Lung (tissue), 12 donors: ENCODE data around the gene PKIB. TPM values are rescaled to one million over a fixed set of nuclear protein-coding genes. Genes with fewer than 3 reads are reported as not detected.

Source experiments
- ATAC-seq: fragments of 200-7000 bp; cut with Tn5 transposase; one replicate; pipeline ENCODE4 v1.9.1; 2020; ENCODE audit warnings: moderate number of reproducible peaks; ENCODE audit not compliant: insufficient read depth, low FRiP score
- DNase-seq, 3 donors: peaks; one replicate each; pipeline ENCODE4 v3.0.0-alpha.2; 2013 to 2017
- H3K27ac ChIP-seq, 2 donors: one replicate each; pipeline ENCODE4 v1.5.1; 2013; ENCODE audit warnings: mild to moderate bottlenecking in 2 of 2, moderate library complexity in 2 of 2, control low read depth in 1 of 2, inconsistent platforms in 1 of 2, low read depth in 1 of 2, low read length in 1 of 2
- H3K27me3 ChIP-seq, 3 donors: one replicate each; pipeline ENCODE4 v1.5.1; 2013; ENCODE audit warnings: low read length in 2 of 3; ENCODE audit not compliant: control insufficient read depth in 3 of 3, insufficient read depth in 3 of 3
- H3K36me3 ChIP-seq, 4 donors: one replicate each; pipeline ENCODE4 v1.5.1; 2013; ENCODE audit warnings: low read length in 4 of 4, mild to moderate bottlenecking in 1 of 4, moderate library complexity in 1 of 4; ENCODE audit not compliant: control insufficient read depth in 4 of 4, insufficient read depth in 4 of 4
- H3K4me1 ChIP-seq, 5 donors: one replicate each; pipeline ENCODE4 v1.5.1; 2013; ENCODE audit warnings: low read length in 5 of 5, mild to moderate bottlenecking in 2 of 5, moderate library complexity in 1 of 5; ENCODE audit not compliant: control insufficient read depth in 5 of 5, insufficient read depth in 5 of 5
- H3K4me3 ChIP-seq: one replicate; pipeline ENCODE4 v1.5.1; 2013; ENCODE audit warnings: mild to moderate bottlenecking, control low read depth, moderate library complexity
- H3K9ac ChIP-seq, 2 donors: one replicate each; pipeline ENCODE4 v1.5.1; 2013; ENCODE audit warnings: low read length in 2 of 2, control low read depth in 1 of 2; ENCODE audit not compliant: insufficient read depth in 1 of 2
- H3K9me3 ChIP-seq, 4 donors: one replicate each; pipeline ENCODE4 v1.5.1; 2013; ENCODE audit warnings: low read length in 3 of 4, mild to moderate bottlenecking in 1 of 4, moderate library complexity in 1 of 4; ENCODE audit not compliant: control insufficient read depth in 4 of 4, insufficient read depth in 3 of 4
- WGBS, 2 donors: extraction: QIAGEN DNeasy Blood & Tissue Kit; methylation state at CpG; one replicate each; pipeline ENCODE4 v1.1.7; 2013; 5-methylcytosine and 5-hydroxymethylcytosine counted together
- polyA plus RNA-seq, 2 donors: library from polyadenylated mRNA; stranded (reverse); fragments of 200-250 nt; gene quantifications; one replicate each; pipeline ENCODE4 v1.2.1, GENCODE V29; 2013
- total RNA-seq, 2 donors: library from RNA; depleted of rRNA in 1 of 2; stranded (reverse); fragments of >200 nt in 1 of 2; gene quantifications; one replicate each; pipeline ENCODE4 v1.2.1, GENCODE V29; 2014 to 2021
- TF ChIP-seq, protein P1 (sequence below): IDR thresholded peaks from 2 replicates; pipeline ENCODE4 v1.5.1; 2012; ENCODE audit warnings: mild to moderate bottlenecking; ENCODE audit errors: control extremely low read depth, extremely low read depth
- donor health status: control.
- donor health status: control.
- donor health status: Bipolar disorder and iron deficiency.
- donor health status: healthy.
- donor health status: DM: yes; HTN: yes; CAD: no.

The PKIB gene
- total and polyA plus RNA-seq, 4 donors, result 3.0 to 7.4 (median 4.9) TPM

- no peaks in the 10 kb centered on the region for H3K9me3 ChIP-seq
- no peak overlapping the region for H3K27ac ChIP-seq
- no peak overlapping the region for H3K9ac ChIP-seq
- no peak overlapping the region for H3K4me3 ChIP-seq
- no peaks in the 10 kb centered on the region for H3K27me3 ChIP-seq
- H3K4me1 ChIP-seq, result no peaks in the 10 kb centered on the region
- WGBS, 2 donors, result 32 to 49% methylated on average over 3 of the region's 3 CpGs
- TF ChIP-seq, protein P1, sequence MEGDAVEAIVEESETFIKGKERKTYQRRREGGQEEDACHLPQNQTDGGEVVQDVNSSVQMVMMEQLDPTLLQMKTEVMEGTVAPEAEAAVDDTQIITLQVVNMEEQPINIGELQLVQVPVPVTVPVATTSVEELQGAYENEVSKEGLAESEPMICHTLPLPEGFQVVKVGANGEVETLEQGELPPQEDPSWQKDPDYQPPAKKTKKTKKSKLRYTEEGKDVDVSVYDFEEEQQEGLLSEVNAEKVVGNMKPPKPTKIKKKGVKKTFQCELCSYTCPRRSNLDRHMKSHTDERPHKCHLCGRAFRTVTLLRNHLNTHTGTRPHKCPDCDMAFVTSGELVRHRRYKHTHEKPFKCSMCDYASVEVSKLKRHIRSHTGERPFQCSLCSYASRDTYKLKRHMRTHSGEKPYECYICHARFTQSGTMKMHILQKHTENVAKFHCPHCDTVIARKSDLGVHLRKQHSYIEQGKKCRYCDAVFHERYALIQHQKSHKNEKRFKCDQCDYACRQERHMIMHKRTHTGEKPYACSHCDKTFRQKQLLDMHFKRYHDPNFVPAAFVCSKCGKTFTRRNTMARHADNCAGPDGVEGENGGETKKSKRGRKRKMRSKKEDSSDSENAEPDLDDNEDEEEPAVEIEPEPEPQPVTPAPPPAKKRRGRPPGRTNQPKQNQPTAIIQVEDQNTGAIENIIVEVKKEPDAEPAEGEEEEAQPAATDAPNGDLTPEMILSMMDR, result no peak
- ATAC-seq, result no peak
- DNase-seq, result no peak
- no peaks in the 10 kb centered on the region for H3K36me3 ChIP-seq
Observed at GRCh38 chr6:122712093-122712447, 101.9 kb downstream of the PKIB start.

DNA sequence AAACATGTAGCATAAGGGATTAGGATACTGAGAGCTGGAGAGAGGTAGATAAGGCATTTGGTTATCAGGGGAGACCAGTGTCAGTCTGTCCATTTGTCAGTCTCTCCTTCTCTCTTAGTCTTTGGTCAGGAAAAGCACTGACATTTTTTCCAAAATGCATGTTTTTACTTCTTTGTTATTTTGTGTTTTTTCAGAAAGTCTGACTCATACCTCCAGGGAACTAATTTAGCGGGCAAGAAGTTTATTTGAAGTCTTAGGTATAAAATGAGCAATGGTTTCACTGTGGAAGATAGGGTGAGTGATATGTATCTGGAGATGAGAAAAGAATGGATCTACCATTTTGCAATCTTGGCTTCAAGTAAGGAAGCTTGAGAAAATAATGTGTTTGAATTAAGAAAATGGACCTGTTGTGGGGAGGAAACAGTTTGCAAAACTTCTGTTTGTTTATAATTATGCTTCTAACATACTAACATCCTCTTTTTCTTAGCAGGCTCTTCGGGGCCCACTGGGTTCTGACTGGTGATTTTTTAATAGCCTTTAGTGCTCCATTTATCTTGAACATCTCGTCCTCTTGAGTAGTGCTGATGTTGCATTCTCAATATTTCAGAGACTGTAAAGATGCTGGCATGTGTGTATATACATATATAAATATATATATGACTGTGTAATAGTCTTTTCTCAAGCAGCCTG, 102.4 kb downstream of the PKIB start:
- WGBS, 2 donors, result 50 to 54% methylated on average over 3 of the region's 3 CpGs
- TF ChIP-seq, protein P1, result no peak
- H3K9me3 ChIP-seq, result no peaks in the 10 kb centered on the region
- H3K4me3 ChIP-seq, result no peak overlapping the region
- no peak overlapping the region for H3K27ac ChIP-seq
- ATAC-seq (no peak), DNase-seq (no peak)
- H3K4me1 ChIP-seq, result no peaks in the 10 kb centered on the region
- H3K36me3 ChIP-seq, result no peaks in the 10 kb centered on the region
- H3K27me3 ChIP-seq, result no peaks in the 10 kb centered on the region
- H3K9ac ChIP-seq, result no peak overlapping the region

DNA sequence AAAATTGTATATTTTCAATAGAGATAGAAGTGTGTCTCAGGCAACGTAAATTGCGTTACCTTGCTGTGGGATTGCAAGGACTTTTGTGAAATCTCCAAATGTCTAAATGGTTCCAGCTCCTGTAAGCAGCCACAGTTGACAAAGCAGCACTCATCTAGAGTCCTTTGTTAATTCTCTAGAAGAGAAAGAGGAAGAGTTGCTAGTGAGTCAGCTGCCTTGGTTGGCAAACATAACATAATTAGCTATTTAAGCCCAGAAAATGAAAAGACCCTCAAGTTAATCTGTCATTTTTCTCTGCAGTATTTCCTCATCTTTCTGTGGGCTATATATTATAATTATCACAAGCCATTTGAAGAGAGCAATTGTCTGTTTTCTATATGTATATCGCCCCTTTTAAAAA, 102.9 kb downstream of the PKIB start:
- Histone ChIP-seq H3K27me3 (no peaks in the 10 kb centered on the region), H3K9me3 (no peaks in the 10 kb centered on the region), H3K9ac (no peak overlapping the region), H3K27ac (no peak overlapping the region), H3K4me3 (no peak overlapping the region), H3K36me3 (no peaks in the 10 kb centered on the region), H3K4me1 (no peaks in the 10 kb centered on the region)
- DNase-seq (no peak), ATAC-seq (no peak)
- TF ChIP-seq, protein P1, result no peak
- 55 to 77% methylated on average over 3 of the region's 3 CpGs for WGBS, 2 donors

DNA sequence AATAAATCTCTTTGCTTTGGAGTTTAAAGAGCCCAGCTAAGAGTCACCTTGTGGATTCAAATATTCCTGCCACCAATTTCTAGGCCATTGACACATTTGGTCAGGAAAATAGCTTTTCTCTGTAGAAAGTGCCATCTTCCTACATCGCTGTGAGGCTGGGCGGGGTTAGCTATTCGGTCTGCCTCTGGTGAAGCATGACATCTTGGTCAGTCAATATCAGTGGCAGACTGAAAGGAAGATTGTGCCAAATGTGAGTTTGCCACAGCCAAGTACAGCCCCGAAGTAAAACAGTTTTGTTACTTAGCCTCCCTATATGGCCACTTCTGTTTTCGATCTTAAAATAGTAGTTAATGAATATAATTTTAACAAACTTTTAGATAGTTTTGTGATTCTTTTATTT, 103.9 kb downstream of the PKIB start:
- H3K9ac ChIP-seq, result no peak overlapping the region
- no peaks in the 10 kb centered on the region for H3K9me3 ChIP-seq
- H3K27ac ChIP-seq, result no peak overlapping the region
- TF ChIP-seq, protein P1, result no peak
- no peak overlapping the region for H3K4me3 ChIP-seq
- no peaks in the 10 kb centered on the region for H3K27me3 ChIP-seq
- no peak for DNase-seq
- 89 to 91% methylated on average over 5 of the region's 5 CpGs for WGBS, 2 donors
- no peak for ATAC-seq
- no peaks in the 10 kb centered on the region for H3K36me3 ChIP-seq
- no peaks in the 10 kb centered on the region for H3K4me1 ChIP-seq
